Thoracic aorta (tissue), 2 donors: Measurements from ENCODE around the gene PDILT. TPM values are rescaled to one million over a fixed set of nuclear protein-coding genes. Genes with fewer than 3 reads are reported as not detected.

ENCODE experiments used
- ATAC-seq: fragments of 150-250 bp; one replicate; pipeline ENCODE4 v1.8.0; 2017; ENCODE audit warnings: low read depth; ENCODE audit not compliant: insufficient number of reproducible peaks, low FRiP score
- DNase-seq: peaks from one replicate; pipeline ENCODE4 v3.0.0-alpha.2; 2020; ENCODE audit warnings: low spot score
- H3K27ac ChIP-seq, 2 donors: fragments of 200-600 bp; sonication (generic); 1 replicate in 1 of 2; 2 replicates in 1 of 2; pipeline ENCODE4 v1.5.1; 2016; ENCODE audit warnings: mild to moderate bottlenecking in 2 of 2, moderate library complexity in 2 of 2
- H3K27me3 ChIP-seq: fragments of 200-600 bp; sonication (generic); replicated peaks from 2 replicates; pipeline ENCODE4 v1.6.0; 2016; ENCODE audit warnings: mild to moderate bottlenecking; ENCODE audit not compliant: insufficient read depth
- H3K36me3 ChIP-seq: fragments of 200-600 bp; sonication (generic); one replicate; pipeline ENCODE4 v1.5.1; 2016
- H3K4me1 ChIP-seq, 2 donors: fragments of 200-600 bp; sonication (generic); 1 replicate in 1 of 2; 2 replicates in 1 of 2; pipeline versions ENCODE4 v1.5.1 to v1.6.0; 2016; ENCODE audit warnings: low read depth in 2 of 2, mild to moderate bottlenecking in 1 of 2; ENCODE audit not compliant: control insufficient read depth in 1 of 2
- H3K4me3 ChIP-seq: fragments of 200-600 bp; sonication (generic); 2 replicates; pipeline ENCODE4 v1.5.1; 2016; ENCODE audit warnings: mild to moderate bottlenecking
- H3K9me3 ChIP-seq: fragments of 200-600 bp; sonication (generic); 2 replicates; pipeline ENCODE4 v1.5.1; 2016
- total RNA-seq, 2 donors: library from RNA; depleted of rRNA; stranded (reverse); fragments of >200 nt; gene quantifications; one replicate each; pipeline versions ENCODE4 v1.1.0 to v1.2.3, GENCODE V29; 2016
- TF ChIP-seq, protein P1 (sequence below): fragments of 200-600 bp; sonication (generic); IDR thresholded peaks from one replicate; pipeline ENCODE4 v1.5.1; 2019; ENCODE audit warnings: antibody characterized with exemption

The PDILT gene
- total RNA-seq, 2 donors from 2014 or later, result not detected

DNA sequence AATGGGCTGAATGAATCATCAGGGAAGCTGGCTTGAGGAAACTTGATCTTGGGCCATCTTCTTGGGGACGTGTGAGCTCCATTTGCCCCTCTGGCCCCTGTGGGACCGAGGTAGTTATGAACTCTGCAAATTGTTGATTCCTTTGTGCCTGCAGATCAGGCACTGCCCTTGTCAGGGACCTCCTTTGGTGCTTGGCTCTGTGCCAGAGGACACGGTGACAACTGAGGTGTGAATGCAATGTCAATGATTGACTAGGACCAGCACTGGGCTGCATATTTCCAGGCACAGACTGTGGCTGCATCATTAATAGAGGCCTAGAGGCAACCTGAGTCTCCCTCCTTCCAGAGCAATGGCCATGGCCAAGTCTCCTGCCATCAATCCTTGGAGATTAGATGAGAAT lies 23.8 kb downstream of the PDILT start:
- Histone ChIP-seq H3K27ac (no peak overlapping the region), H3K27me3 (no peaks in the 10 kb centered on the region), H3K4me1 (no peaks in the 10 kb centered on the region), H3K4me3 (no peak overlapping the region), H3K9me3 (no peaks in the 10 kb centered on the region), H3K36me3 (no peaks in the 10 kb centered on the region)
- no peak for ATAC-seq
- TF ChIP-seq, protein P1, sequence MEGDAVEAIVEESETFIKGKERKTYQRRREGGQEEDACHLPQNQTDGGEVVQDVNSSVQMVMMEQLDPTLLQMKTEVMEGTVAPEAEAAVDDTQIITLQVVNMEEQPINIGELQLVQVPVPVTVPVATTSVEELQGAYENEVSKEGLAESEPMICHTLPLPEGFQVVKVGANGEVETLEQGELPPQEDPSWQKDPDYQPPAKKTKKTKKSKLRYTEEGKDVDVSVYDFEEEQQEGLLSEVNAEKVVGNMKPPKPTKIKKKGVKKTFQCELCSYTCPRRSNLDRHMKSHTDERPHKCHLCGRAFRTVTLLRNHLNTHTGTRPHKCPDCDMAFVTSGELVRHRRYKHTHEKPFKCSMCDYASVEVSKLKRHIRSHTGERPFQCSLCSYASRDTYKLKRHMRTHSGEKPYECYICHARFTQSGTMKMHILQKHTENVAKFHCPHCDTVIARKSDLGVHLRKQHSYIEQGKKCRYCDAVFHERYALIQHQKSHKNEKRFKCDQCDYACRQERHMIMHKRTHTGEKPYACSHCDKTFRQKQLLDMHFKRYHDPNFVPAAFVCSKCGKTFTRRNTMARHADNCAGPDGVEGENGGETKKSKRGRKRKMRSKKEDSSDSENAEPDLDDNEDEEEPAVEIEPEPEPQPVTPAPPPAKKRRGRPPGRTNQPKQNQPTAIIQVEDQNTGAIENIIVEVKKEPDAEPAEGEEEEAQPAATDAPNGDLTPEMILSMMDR, result no peak
- no peak for DNase-seq

DNA sequence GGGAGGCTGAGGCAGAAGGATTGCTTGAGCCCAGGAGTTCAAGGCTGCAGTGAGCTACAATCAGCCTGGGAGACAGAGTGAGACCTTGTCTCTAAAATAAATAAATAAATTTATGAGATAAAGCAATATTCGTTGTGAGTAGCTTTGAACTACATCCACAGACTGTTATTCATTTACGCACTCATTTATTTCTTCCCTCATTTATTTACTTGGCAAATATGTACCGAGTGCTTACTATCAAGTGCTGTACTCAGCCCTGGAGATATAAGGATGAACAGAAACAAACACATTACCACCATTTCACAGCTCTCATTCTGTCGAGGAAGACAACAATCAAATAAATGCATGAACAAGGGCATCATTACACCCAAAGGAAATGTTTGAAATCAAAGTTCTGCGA lies 27.4 kb downstream of the PDILT start:
- H3K4me1 ChIP-seq, result no peaks in the 10 kb centered on the region
- H3K4me3 ChIP-seq, result no peak overlapping the region
- ATAC-seq (no peak), DNase-seq (no peak)
- TF ChIP-seq, protein P1, result no peak
- no peaks in the 10 kb centered on the region for H3K9me3 ChIP-seq
- no peaks in the 10 kb centered on the region for H3K36me3 ChIP-seq
- no peak overlapping the region for H3K27ac ChIP-seq
- no peaks in the 10 kb centered on the region for H3K27me3 ChIP-seq

DNA sequence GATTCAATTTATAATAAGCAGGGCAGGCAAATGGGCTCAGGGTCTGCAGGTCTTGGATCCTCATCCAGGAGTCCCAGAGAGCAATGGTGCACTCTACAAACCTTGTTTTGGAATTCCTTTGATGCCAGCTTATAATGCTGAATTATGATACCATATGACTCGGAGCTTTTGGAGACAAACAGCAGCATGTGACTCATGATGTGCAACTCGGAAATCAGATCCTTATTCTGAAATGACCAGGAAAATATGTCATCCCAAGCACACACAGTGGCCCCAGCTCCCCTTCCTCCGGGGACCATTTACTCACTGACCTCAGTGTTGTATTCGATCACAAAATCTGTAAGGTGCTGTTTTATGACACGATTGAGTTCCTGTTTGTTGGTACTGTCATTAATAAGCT lies 31.8 kb downstream of the PDILT start:
- Histone ChIP-seq H3K4me1 (no peaks in the 10 kb centered on the region), H3K4me3 (no peak overlapping the region), H3K27ac (no peak overlapping the region), H3K27me3 (no peaks in the 10 kb centered on the region), H3K36me3 (no peaks in the 10 kb centered on the region), H3K9me3 (no peaks in the 10 kb centered on the region)
- TF ChIP-seq, protein P1, result no peak
- DNase-seq, result no peak
- ATAC-seq, result no peak

DNA sequence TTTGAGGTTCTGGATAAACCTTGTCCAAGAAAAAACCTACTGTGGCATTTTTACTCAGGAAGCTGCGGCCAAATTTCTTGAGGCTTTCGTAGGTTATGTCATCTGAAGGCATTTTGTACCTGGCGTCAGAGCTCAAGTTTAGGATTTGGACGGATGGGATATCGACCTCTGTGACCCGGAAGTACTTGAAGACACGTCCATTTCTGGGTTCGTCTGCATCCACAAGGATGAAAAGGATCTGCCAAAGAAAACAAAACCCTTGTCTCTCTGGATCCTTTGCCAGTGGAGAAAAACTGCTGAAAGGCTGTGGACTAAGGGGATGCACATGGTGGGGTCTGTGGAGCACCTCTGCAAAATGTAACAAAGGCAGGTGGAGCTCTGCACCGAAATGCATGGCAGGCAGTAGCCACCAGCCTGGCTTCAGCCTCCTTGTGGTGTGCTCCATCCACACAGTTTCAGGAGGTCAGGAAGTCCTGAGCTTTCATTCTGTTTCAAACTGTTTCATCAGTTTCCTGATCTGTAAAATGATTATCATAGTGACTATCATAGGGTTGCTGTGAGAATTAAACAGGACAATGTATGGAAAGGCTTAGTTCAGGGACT lies 35.0 kb downstream of the PDILT start:
- H3K4me1 ChIP-seq, result no peaks in the 10 kb centered on the region
- no peaks in the 10 kb centered on the region for H3K9me3 ChIP-seq
- ATAC-seq, result no peak
- H3K27ac ChIP-seq, result no peak overlapping the region
- H3K4me3 ChIP-seq, result no peak overlapping the region
- DNase-seq, result no peak
- no peaks in the 10 kb centered on the region for H3K27me3 ChIP-seq
- no peaks in the 10 kb centered on the region for H3K36me3 ChIP-seq
- TF ChIP-seq, protein P1, result no peak

DNA sequence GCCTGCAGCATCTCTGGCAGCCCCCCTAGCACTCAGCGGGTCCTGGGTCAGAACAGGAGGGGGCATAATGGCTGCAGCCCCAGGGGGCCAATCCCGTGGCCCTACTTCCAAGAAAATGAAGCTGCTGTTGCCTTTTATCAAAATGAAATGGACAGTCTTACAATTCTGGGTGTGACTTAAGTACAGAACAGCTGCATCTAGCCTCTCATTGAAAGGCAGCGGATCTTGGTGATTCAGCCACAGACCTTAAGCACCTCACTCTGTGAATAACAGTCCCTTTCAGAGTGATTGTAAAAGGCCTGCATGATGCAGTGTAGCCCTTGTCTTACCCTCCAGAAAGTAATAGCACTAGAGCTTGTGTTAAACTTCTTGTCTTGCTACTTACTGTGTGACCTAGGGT lies 40.5 kb downstream of the PDILT start:
- ATAC-seq (no peak), DNase-seq (no peak)
- H3K4me1 ChIP-seq, result peaks cover 0 to 16% of the 10 kb centered on the region in 2 donors
- H3K9me3 ChIP-seq, result no peaks in the 10 kb centered on the region
- no peak overlapping the region for H3K27ac ChIP-seq
- no peaks in the 10 kb centered on the region for H3K36me3 ChIP-seq
- TF ChIP-seq, protein P1, result no peak
- H3K4me3 ChIP-seq, result no peak overlapping the region
- no peaks in the 10 kb centered on the region for H3K27me3 ChIP-seq
